ENCODE data around the gene CCDC71L.

DNA sequence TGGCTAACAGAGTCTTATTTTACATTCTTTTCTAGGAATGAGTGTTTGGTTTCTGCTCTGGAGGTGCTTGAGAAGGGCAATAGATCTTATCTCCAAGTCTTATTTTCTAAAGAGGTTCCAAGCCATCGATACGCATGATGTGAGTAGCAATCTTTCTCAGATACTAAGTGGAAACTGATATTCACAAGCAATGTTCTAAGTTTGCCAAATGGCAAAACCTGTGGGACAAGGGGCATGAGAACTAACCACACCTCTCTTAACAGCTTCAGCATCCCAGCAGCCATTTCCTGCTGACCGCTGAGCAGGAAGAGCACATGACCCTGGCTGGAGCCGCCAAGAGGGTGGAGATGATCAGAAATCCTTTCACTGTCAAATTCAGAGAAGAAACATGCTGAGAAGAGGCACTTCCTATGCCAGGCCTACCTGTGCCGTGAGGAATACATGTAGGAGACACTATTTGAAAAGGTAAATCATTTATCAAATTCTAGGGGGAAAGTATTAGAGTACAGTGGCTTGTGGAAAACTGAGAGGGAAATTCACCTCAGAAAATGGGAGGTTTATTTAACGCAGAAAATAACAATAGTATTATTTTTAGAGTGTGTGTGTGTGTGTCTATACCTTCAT lies 35.2 kb downstream of the CCDC71L start:
- TF ChIP-seq EZH2 (IDR thresholded peaks at IDR 0.05; ENCODE audit: borderline replicate concordance) (no peak), EZH2phosphoT487 (IDR thresholded peaks at IDR 0.05; ENCODE audit: low read depth, severe bottlenecking, unreplicated experiment) (no peak)
- TF ChIP-seq, protein P1, sequence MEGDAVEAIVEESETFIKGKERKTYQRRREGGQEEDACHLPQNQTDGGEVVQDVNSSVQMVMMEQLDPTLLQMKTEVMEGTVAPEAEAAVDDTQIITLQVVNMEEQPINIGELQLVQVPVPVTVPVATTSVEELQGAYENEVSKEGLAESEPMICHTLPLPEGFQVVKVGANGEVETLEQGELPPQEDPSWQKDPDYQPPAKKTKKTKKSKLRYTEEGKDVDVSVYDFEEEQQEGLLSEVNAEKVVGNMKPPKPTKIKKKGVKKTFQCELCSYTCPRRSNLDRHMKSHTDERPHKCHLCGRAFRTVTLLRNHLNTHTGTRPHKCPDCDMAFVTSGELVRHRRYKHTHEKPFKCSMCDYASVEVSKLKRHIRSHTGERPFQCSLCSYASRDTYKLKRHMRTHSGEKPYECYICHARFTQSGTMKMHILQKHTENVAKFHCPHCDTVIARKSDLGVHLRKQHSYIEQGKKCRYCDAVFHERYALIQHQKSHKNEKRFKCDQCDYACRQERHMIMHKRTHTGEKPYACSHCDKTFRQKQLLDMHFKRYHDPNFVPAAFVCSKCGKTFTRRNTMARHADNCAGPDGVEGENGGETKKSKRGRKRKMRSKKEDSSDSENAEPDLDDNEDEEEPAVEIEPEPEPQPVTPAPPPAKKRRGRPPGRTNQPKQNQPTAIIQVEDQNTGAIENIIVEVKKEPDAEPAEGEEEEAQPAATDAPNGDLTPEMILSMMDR (IDR thresholded peaks at IDR 0.05; ENCODE audit: poor library complexity), result no peak

Measured in hepatocyte (in vitro differentiated cells).